Adrenal gland (tissue), 12 donors: Measurements from ENCODE around the gene CLMP. TPM values are rescaled to one million over a fixed set of nuclear protein-coding genes. Genes with fewer than 3 reads are reported as not detected.

Experiments
- DNase-seq, 7 donors: peaks; one replicate each; pipeline ENCODE4 v3.0.0-alpha.2; 2019 to 2020
- H3K27ac ChIP-seq, 5 donors: fragments of 200-600 bp; sonication (generic) in 4 of 5; 1 replicate in 3 of 5; 2 replicates in 2 of 5; pipeline versions ENCODE4 v1.5.1 to v1.8.0; 2016 to 2020; ENCODE audit warnings: mild to moderate bottlenecking in 1 of 5
- H3K27me3 ChIP-seq: fragments of 200-600 bp; 2 replicates; pipeline ENCODE4 v1.8.0; 2021
- H3K36me3 ChIP-seq, 2 donors: fragments of 200-600 bp; replicated peaks in 1 of 2; 1 replicate in 1 of 2; 2 replicates in 1 of 2; pipeline versions ENCODE4 v1.5.1 to v1.8.0; 2018 to 2022
- H3K4me1 ChIP-seq, 2 donors: fragments of 200-600 bp; replicated peaks in 1 of 2; 1 replicate in 1 of 2; 2 replicates in 1 of 2; pipeline versions ENCODE4 v1.5.1 to v1.8.0; 2018 to 2021
- H3K4me3 ChIP-seq, 4 donors: fragments of 200-600 bp; sonication (generic) in 3 of 4; one replicate each; pipeline ENCODE4 v1.5.1; 2016 to 2018
- H3K9me3 ChIP-seq, 3 donors: fragments of 200-600 bp; sonication (generic) in 1 of 3; replicated peaks in 1 of 3; 1 replicate in 2 of 3; 2 replicates in 1 of 3; pipeline versions ENCODE4 v1.5.1 to v1.8.0; 2016 to 2021
- CTCF ChIP-seq, 6 experiments: fragments of 450-650 bp in 4 of 6; fragments of 200-600 bp in 2 of 6; sonication (generic) in 1 of 6; IDR thresholded peaks; 1 replicate in 5 of 6; 2 replicates in 1 of 6; pipeline versions ENCODE4 v1.5.1 to v1.8.0; 2016 to 2021; ENCODE audit warnings: antibody characterized with exemption in 6 of 6, mild to moderate bottlenecking in 2 of 6, moderate library complexity in 1 of 6
- POLR2A ChIP-seq, 2 donors: fragments of 450-650 bp; IDR thresholded peaks; one replicate each; pipeline ENCODE4 v1.6.1; 2017; ENCODE audit warnings: antibody characterized with exemption in 2 of 2, mild to moderate bottlenecking in 2 of 2, moderate library complexity in 1 of 2
- WGBS, 4 donors: extraction: QIAGEN DNeasy Blood & Tissue Kit in 2 of 4; methylation state at CpG; one replicate each; pipeline versions ENCODE4 v1.1.5 to v1.1.7; 2013 to 2017; 5-methylcytosine and 5-hydroxymethylcytosine counted together
- intact Hi-C, 2 donors: fragments of 100-400 bp; cut with DNase I; formaldehyde crosslinking; loops; one replicate each; pipeline versions ENCODE4 v1.14.1 to v1.15.0; 2022 to 2023
- polyA plus RNA-seq, 3 donors: library from polyadenylated mRNA; stranded (reverse); fragments of 200-250 nt in 2 of 3; fragments of 350-450 nt in 1 of 3; fragmentation: Illumina TruSeq in 1 of 3; extraction: RNeasy Lipid Tissue Mini Kit (QIAGEN cat#74804) in 1 of 3; gene quantifications; one replicate each; pipeline ENCODE4 v1.2.3, GENCODE V29; 2013 to 2014
- total RNA-seq, 9 donors: library from RNA; depleted of rRNA in 4 of 9; stranded (reverse); fragments of >200 nt in 4 of 9; fragments of 120-200 nt in 1 of 9; fragmentation: NEBNext Ultra II Directional in 1 of 9; extraction: Animal tissue kit (Norgen Biotek cat#: 25700) in 1 of 9; gene quantifications; one replicate each; pipeline versions ENCODE4 v1.1.0 to v1.2.4, GENCODE V29; 2013 to 2023
- donor health status: healthy with polysubstance abuse.
- donor health status: Bipolar disorder and iron deficiency.
- donor health status: DM: yes; HTN: yes; CAD: no.
- donor health status: DM: no; HTN: no; CAD: no.
- donor health status: DM: no; HTN: no; CAD: no.
- donor health status: DM: yes; HTN: yes; CAD: no.

The CLMP gene
- total and polyA plus RNA-seq, 12 donors: 3.8 to 36.6 (median 19.8) TPM

- 48 to 64% (median 51%) methylated on average over 5 of the region's 5 CpGs for WGBS, 4 donors
- H3K4me1 ChIP-seq: no peaks in the 10 kb centered on the region
- no peaks in the 10 kb centered on the region for H3K27me3 ChIP-seq
- H3K4me3 ChIP-seq: no peak overlapping the region
- no peak for DNase-seq
- H3K27ac ChIP-seq: peak overlapping the region in 1 of 5 donors; percentile 45
- TF ChIP-seq CTCF (IDR thresholded peaks at IDR 0.05) (no peak), POLR2A (IDR thresholded peaks at IDR 0.05) (no peak)
- no peaks in the 10 kb centered on the region for H3K36me3 ChIP-seq
- H3K9me3 ChIP-seq: no peaks in the 10 kb centered on the region
- intact Hi-C loops: no loop called here
Observed at GRCh38 chr11:123188508-123189165, 6.4 kb downstream of the CLMP start.

GRCh38 chr11:123187665-123188507 lies 7.2 kb downstream of the CLMP start:
- no peak overlapping the region for H3K4me3 ChIP-seq
- H3K9me3 ChIP-seq: no peaks in the 10 kb centered on the region
- no peaks in the 10 kb centered on the region for H3K4me1 ChIP-seq
- 37 to 51% (median 44%) methylated on average over 15 to 17 of the region's 17 CpGs for WGBS, 4 donors
- TF ChIP-seq POLR2A (IDR thresholded peaks at IDR 0.05): no peak
- TF ChIP-seq CTCF (IDR thresholded peaks at IDR 0.05): no peak
- intact Hi-C loops: no loop called here
- H3K27ac ChIP-seq: peak overlapping the region in 1 of 5 donors; percentile 45
- no peaks in the 10 kb centered on the region for H3K27me3 ChIP-seq
- H3K36me3 ChIP-seq: no peaks in the 10 kb centered on the region
- DNase-seq: no peak

GRCh38 chr11:123187248-123187647 lies 7.8 kb downstream of the CLMP start:
- Histone ChIP-seq H3K36me3 (no peaks in the 10 kb centered on the region), H3K27me3 (no peaks in the 10 kb centered on the region), H3K4me1 (no peaks in the 10 kb centered on the region), H3K27ac (peak overlapping the region in 1 of 5 donors; percentile 10), H3K9me3 (no peaks in the 10 kb centered on the region), H3K4me3 (no peak overlapping the region)
- WGBS, 4 donors: 82 to 88% (median 87%) methylated on average over 4 of the region's 4 CpGs
- no peak for TF ChIP-seq CTCF (IDR thresholded peaks at IDR 0.05)
- TF ChIP-seq POLR2A (IDR thresholded peaks at IDR 0.05): no peak
- DNase-seq: no peak
- intact Hi-C loops: no loop called here

GRCh38 chr11:123186286-123186685 lies 8.8 kb downstream of the CLMP start:
- no peaks in the 10 kb centered on the region for H3K4me1 ChIP-seq
- intact Hi-C loops: no loop called here
- H3K9me3 ChIP-seq: no peaks in the 10 kb centered on the region
- peak in 3 of 7 donors; percentile 46 to 70 (median 52) for DNase-seq
- no peak overlapping the region for H3K4me3 ChIP-seq
- H3K27me3 ChIP-seq: no peaks in the 10 kb centered on the region
- no peaks in the 10 kb centered on the region for H3K36me3 ChIP-seq
- WGBS, 4 donors: 73 to 84% (median 77%) methylated on average over 8 of the region's 8 CpGs
- TF ChIP-seq POLR2A (IDR thresholded peaks at IDR 0.05) (no peak), CTCF (IDR thresholded peaks at IDR 0.05) (no peak)
- H3K27ac ChIP-seq: peak overlapping the region in 1 of 5 donors; percentile 10
